ENCODE data around the gene SGMS1.

SGMS1 gene

DNA sequence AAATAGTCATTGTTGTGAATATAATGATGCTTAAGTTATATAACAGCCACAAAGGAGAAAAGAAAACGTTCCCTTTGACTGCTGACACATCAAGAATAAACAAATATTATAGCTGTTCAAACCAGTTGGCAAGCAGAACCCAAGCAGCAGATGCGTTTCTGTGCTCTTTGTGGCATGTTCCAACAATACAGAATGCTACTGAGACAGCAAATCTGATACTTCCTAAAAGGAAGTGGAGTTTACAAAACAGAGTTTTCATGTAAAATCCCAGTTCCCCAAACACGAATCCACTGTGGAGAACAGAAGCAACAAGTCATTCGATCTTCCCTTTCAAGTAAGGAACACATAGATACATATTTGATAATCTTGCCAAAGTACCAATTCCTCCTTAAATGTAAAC, 201.5 kb downstream of the SGMS1 start:
- peak; percentile 65 for DNase-seq (ENCODE audit: low read depth)
- no peak overlapping the region for H3K4me3 ChIP-seq (ENCODE audit: low read depth, low read length)
- TF ChIP-seq, protein P1, sequence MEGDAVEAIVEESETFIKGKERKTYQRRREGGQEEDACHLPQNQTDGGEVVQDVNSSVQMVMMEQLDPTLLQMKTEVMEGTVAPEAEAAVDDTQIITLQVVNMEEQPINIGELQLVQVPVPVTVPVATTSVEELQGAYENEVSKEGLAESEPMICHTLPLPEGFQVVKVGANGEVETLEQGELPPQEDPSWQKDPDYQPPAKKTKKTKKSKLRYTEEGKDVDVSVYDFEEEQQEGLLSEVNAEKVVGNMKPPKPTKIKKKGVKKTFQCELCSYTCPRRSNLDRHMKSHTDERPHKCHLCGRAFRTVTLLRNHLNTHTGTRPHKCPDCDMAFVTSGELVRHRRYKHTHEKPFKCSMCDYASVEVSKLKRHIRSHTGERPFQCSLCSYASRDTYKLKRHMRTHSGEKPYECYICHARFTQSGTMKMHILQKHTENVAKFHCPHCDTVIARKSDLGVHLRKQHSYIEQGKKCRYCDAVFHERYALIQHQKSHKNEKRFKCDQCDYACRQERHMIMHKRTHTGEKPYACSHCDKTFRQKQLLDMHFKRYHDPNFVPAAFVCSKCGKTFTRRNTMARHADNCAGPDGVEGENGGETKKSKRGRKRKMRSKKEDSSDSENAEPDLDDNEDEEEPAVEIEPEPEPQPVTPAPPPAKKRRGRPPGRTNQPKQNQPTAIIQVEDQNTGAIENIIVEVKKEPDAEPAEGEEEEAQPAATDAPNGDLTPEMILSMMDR (IDR thresholded peaks at IDR 0.05; ENCODE audit: insufficient read depth, low read depth, low read length, missing control alignments) = no peak

- peak; percentile 87 for DNase-seq (ENCODE audit: low read depth)
- TF ChIP-seq, protein P1 (IDR thresholded peaks at IDR 0.05; ENCODE audit: insufficient read depth, low read depth, low read length, missing control alignments) = peak; percentile 81
Measured at GRCh38 chr10:50421026-50421719, 202.6 kb downstream of the SGMS1 start.

GRCh38 chr10:50420196-50420595, 203.6 kb downstream of the SGMS1 start:
- TF ChIP-seq, protein P1 (IDR thresholded peaks at IDR 0.05; ENCODE audit: insufficient read depth, low read depth, low read length, missing control alignments) = no peak
- no peak for DNase-seq (ENCODE audit: low read depth)
- H3K4me3 ChIP-seq (ENCODE audit: low read depth, low read length) = no peak overlapping the region

More at GRCh38 chr10:50421026-50421719, 202.6 kb downstream of the SGMS1 start:
- H3K4me3 ChIP-seq (ENCODE audit: low read depth, low read length) = no peak overlapping the region

GRCh38 chr10:50419756-50420155, 204.0 kb downstream of the SGMS1 start:
- DNase-seq (ENCODE audit: low read depth) = no peak
- H3K4me3 ChIP-seq (ENCODE audit: low read depth, low read length) = no peak overlapping the region
- TF ChIP-seq, protein P1 (IDR thresholded peaks at IDR 0.05; ENCODE audit: insufficient read depth, low read depth, low read length, missing control alignments) = no peak

GRCh38 chr10:50419091-50419490, 204.7 kb downstream of the SGMS1 start:
- TF ChIP-seq, protein P1 (IDR thresholded peaks at IDR 0.05; ENCODE audit: insufficient read depth, low read depth, low read length, missing control alignments) = no peak
- H3K4me3 ChIP-seq (ENCODE audit: low read depth, low read length) = peak overlapping the region; percentile 99
- no peak for DNase-seq (ENCODE audit: low read depth)

DNA sequence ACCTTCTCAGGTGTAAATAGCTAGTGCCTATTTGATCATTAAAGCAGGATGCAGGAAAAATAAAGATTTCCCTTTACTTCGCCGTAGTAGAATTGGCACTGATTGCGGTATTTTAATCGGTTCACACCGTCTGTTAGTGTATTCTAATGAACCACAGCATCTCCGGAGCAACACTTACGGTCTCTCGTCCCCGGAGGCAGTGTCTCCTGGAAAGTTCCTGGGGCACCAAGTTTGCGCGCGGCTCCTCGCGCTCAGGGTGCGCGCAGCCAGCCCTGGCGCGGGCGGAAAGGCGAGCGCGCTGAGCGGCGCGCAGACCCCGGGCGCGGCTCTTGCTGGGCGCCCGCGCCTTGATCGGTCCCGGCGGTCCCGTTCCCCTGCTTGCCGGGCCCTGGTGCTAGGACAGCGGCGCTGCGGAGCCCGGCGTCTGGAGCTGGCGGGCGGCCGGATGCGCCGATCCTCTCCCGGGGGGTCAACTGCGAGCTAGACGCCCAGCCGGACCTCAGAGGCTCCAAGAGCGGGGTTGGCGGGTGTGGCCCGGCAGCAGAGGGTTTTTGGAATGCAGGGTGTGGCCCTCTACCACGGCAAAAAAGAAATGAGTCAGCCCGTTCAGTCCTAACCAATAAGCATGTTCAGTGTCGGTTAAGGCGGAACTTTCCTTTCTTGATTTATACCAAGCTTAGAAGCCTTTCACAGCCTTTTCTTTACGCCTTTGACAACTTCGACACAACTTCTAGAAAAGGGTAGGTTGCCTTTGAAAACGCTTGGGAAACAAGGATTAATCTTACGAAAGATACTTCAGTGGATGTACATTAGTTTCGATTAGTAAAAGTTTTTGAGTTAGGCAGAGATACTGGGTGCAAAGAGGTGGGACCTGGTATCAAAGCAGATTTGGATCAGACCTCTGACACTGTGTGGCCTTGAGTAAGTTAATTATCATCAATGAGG, 205.6 kb downstream of the SGMS1 start:
- peak; percentile 93 for DNase-seq (ENCODE audit: low read depth)
- H3K4me3 ChIP-seq (ENCODE audit: low read depth, low read length) = peak overlapping the region; percentile 99
- TF ChIP-seq, protein P1 (IDR thresholded peaks at IDR 0.05; ENCODE audit: insufficient read depth, low read depth, low read length, missing control alignments) = no peak
